ENCODE results near the gene EIF6. TPM values are rescaled to one million over a fixed set of nuclear protein-coding genes. Genes with fewer than 3 reads are reported as not detected.

EIF6 gene
- total RNA-seq, 3 donors from 2014 or later (not counting 1 experiment from before 2014, with no cell fraction given), result 73.9 to 81.4 (median 79.0) TPM

DNA sequence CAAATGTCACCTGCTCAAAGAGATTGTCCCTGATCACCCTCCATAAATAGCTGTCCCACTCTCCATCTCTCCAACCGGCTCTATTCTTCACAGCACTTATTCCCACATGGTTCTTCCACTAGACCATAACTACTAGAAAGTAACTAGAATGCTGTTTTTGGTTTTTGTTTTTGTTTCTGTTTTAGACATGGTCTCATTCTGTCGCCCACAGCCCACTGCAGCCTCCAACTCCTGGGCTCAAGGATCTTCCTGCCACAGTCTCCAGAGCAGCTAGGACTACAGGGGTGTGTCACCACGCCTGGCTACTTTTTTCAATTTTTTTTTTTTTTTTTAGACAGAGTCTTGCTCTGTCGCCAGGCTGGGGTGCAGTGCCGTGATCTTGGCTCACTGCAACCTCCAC is 45.8 kb downstream of the EIF6 start:
- TF ChIP-seq, protein P1, sequence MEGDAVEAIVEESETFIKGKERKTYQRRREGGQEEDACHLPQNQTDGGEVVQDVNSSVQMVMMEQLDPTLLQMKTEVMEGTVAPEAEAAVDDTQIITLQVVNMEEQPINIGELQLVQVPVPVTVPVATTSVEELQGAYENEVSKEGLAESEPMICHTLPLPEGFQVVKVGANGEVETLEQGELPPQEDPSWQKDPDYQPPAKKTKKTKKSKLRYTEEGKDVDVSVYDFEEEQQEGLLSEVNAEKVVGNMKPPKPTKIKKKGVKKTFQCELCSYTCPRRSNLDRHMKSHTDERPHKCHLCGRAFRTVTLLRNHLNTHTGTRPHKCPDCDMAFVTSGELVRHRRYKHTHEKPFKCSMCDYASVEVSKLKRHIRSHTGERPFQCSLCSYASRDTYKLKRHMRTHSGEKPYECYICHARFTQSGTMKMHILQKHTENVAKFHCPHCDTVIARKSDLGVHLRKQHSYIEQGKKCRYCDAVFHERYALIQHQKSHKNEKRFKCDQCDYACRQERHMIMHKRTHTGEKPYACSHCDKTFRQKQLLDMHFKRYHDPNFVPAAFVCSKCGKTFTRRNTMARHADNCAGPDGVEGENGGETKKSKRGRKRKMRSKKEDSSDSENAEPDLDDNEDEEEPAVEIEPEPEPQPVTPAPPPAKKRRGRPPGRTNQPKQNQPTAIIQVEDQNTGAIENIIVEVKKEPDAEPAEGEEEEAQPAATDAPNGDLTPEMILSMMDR (IDR thresholded peaks at IDR 0.05), result no peak
- peaks cover 4% of the 10 kb centered on the region for H3K36me3 ChIP-seq (ENCODE audit: control insufficient read depth, insufficient read depth, low read length)
- H3K27me3 Mint-ChIP-seq (ENCODE audit: low read depth in 2 of 2), result peaks cover 0 to 6% of the 10 kb centered on the region in 2 donors
- H3K4me1 ChIP-seq (ENCODE audit: control insufficient read depth, insufficient read depth, low read length), result peaks cover 8% of the 10 kb centered on the region
- DNase-seq, result no peak
- H3K9me3 Mint-ChIP-seq, result no peaks in the 10 kb centered on the region
- no peaks in the 10 kb centered on the region for H3K27me3 ChIP-seq (ENCODE audit: control insufficient read depth, insufficient read depth, low read length)
- no peak overlapping the region for H3K4me3 ChIP-seq (ENCODE audit: low read length)
- H3K4me3 Mint-ChIP-seq, result no peak overlapping the region
- intact Hi-C loops (cut with micrococcal nuclease), result no loop called here
- H3K4me1 Mint-ChIP-seq, result peaks cover 16 to 22% of the 10 kb centered on the region in 2 donors
- 78% methylated on average over 4 of the region's 5 CpGs for WGBS (ENCODE audit: insufficient coverage)
- no peaks in the 10 kb centered on the region for H3K9me3 ChIP-seq (ENCODE audit: control insufficient read depth, insufficient read depth, low read length)
- peak in 1 of 3 donors; percentile 38 for ATAC-seq
- H3K27ac Mint-ChIP-seq, result no peak overlapping the region
- no peaks in the 10 kb centered on the region for H3K36me3 Mint-ChIP-seq
- no peak overlapping the region for H3K27ac ChIP-seq (ENCODE audit: low read length)

DNA sequence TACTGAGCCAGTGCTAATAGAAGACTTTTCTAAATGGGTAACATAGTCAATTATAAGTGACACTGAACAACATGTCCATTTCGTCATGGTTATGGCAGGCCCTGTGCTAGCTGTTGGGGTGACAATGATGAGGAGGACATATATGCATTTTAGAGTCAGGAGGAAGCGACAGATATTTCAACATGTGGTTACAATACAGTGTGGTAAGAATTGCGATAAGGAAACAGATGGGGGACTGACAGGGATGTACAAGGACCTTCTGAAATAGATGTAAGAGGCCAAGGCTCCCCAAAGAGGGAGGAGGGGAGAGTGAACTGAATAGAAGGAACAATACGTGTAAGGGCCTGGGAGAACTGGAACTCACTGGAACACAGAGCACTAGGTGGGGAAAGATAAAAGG is 46.4 kb downstream of the EIF6 start:
- DNase-seq (no peak), ATAC-seq (no peak)
- H3K36me3 Mint-ChIP-seq, result no peaks in the 10 kb centered on the region
- H3K36me3 ChIP-seq (ENCODE audit: control insufficient read depth, insufficient read depth, low read length), result peaks cover 4% of the 10 kb centered on the region
- H3K4me3 ChIP-seq (ENCODE audit: low read length), result no peak overlapping the region
- H3K27me3 ChIP-seq (ENCODE audit: control insufficient read depth, insufficient read depth, low read length), result no peaks in the 10 kb centered on the region
- TF ChIP-seq, protein P1 (IDR thresholded peaks at IDR 0.05), result no peak
- no peak overlapping the region for H3K27ac Mint-ChIP-seq
- no peak overlapping the region for H3K27ac ChIP-seq (ENCODE audit: low read length)
- H3K4me3 Mint-ChIP-seq, result no peak overlapping the region
- peaks cover 8% of the 10 kb centered on the region for H3K4me1 ChIP-seq (ENCODE audit: control insufficient read depth, insufficient read depth, low read length)
- WGBS (ENCODE audit: insufficient coverage), result 58% methylated on average over 4 of the region's 4 CpGs
- H3K9me3 ChIP-seq (ENCODE audit: control insufficient read depth, insufficient read depth, low read length), result no peaks in the 10 kb centered on the region
- no peaks in the 10 kb centered on the region for H3K9me3 Mint-ChIP-seq
- peaks cover 16 to 22% of the 10 kb centered on the region in 2 donors for H3K4me1 Mint-ChIP-seq
- intact Hi-C loops (cut with micrococcal nuclease), result no loop called here
- H3K27me3 Mint-ChIP-seq (ENCODE audit: low read depth in 2 of 2), result peaks cover 0 to 6% of the 10 kb centered on the region in 2 donors

GRCh38 chr20:35237486-35237885 is 47.1 kb downstream of the EIF6 start:
- ATAC-seq (no peak), DNase-seq (no peak)
- H3K27ac ChIP-seq (ENCODE audit: low read length), result no peak overlapping the region
- no peak overlapping the region for H3K4me3 ChIP-seq (ENCODE audit: low read length)
- Mint-ChIP-seq H3K27me3 (ENCODE audit: low read depth in 2 of 2) (peaks cover 0 to 6% of the 10 kb centered on the region in 2 donors), H3K4me3 (no peak overlapping the region), H3K4me1 (peaks cover 16 to 22% of the 10 kb centered on the region in 2 donors), H3K9me3 (no peaks in the 10 kb centered on the region), H3K27ac (no peak overlapping the region), H3K36me3 (no peaks in the 10 kb centered on the region)
- peaks cover 4% of the 10 kb centered on the region for H3K36me3 ChIP-seq (ENCODE audit: control insufficient read depth, insufficient read depth, low read length)
- H3K9me3 ChIP-seq (ENCODE audit: control insufficient read depth, insufficient read depth, low read length), result no peaks in the 10 kb centered on the region
- H3K4me1 ChIP-seq (ENCODE audit: control insufficient read depth, insufficient read depth, low read length), result peaks cover 8% of the 10 kb centered on the region
- H3K27me3 ChIP-seq (ENCODE audit: control insufficient read depth, insufficient read depth, low read length), result no peaks in the 10 kb centered on the region
- TF ChIP-seq, protein P1 (IDR thresholded peaks at IDR 0.05), result no peak
- intact Hi-C loops (cut with micrococcal nuclease), result no loop called here

GRCh38 chr20:35235881-35236280 is 48.7 kb downstream of the EIF6 start:
- Histone ChIP-seq H3K27me3 (ENCODE audit: control insufficient read depth, insufficient read depth, low read length) (no peaks in the 10 kb centered on the region), H3K27ac (ENCODE audit: low read length) (no peak overlapping the region), H3K4me3 (ENCODE audit: low read length) (no peak overlapping the region), H3K9me3 (ENCODE audit: control insufficient read depth, insufficient read depth, low read length) (no peaks in the 10 kb centered on the region), H3K4me1 (ENCODE audit: control insufficient read depth, insufficient read depth, low read length) (peaks cover 8% of the 10 kb centered on the region), H3K36me3 (ENCODE audit: control insufficient read depth, insufficient read depth, low read length) (peaks cover 4% of the 10 kb centered on the region)
- peaks cover 6% of the 10 kb centered on the region for H3K36me3 Mint-ChIP-seq
- no peak overlapping the region for H3K27ac Mint-ChIP-seq
- peaks cover 16 to 21% of the 10 kb centered on the region in 2 donors for H3K4me1 Mint-ChIP-seq
- intact Hi-C loops (cut with micrococcal nuclease), result no loop called here
- DNase-seq (no peak), ATAC-seq (no peak)
- H3K4me3 Mint-ChIP-seq, result no peak overlapping the region
- no peaks in the 10 kb centered on the region for H3K9me3 Mint-ChIP-seq
- TF ChIP-seq, protein P1 (IDR thresholded peaks at IDR 0.05), result no peak
- 88% methylated on average over 6 of the region's 6 CpGs for WGBS (ENCODE audit: insufficient coverage)
- H3K27me3 Mint-ChIP-seq (ENCODE audit: low read depth in 2 of 2), result peaks cover 0 to 6% of the 10 kb centered on the region in 2 donors
